DND-41 (cell line): ENCODE measurements around the gene POMT2.

Source experiments
- ATAC-seq: fragments of 200-7000 bp; cut with Tn5 transposase; 3 replicates; pipeline ENCODE4 v1.9.1; 2021; ENCODE audit warnings: low read depth; ENCODE audit not compliant: insufficient read depth
- DNase-seq: peaks from one replicate; pipeline ENCODE4 v3.0.0-alpha.2; 2020
- H2AFZ ChIP-seq: 2 replicates; pipeline ENCODE4 v1.6.0; 2012; ENCODE audit warnings: low read depth, low read length
- H3K27ac ChIP-seq: 2 replicates; pipeline ENCODE4 v1.5.1; 2012; ENCODE audit warnings: low read length, inconsistent platforms
- H3K27me3 ChIP-seq: fragments of 200-600 bp; sonication (generic); 2 replicates; pipeline ENCODE4 v1.6.0; 2012; ENCODE audit warnings: low read length, mild to moderate bottlenecking, inconsistent platforms; ENCODE audit not compliant: insufficient read depth, poor library complexity
- H3K36me3 ChIP-seq: 2 replicates; pipeline ENCODE4 v1.5.1; 2012; ENCODE audit warnings: low read length, inconsistent platforms; ENCODE audit not compliant: insufficient read depth
- H3K4me1 ChIP-seq: 2 replicates; pipeline ENCODE4 v1.5.1; 2012; ENCODE audit warnings: mild to moderate bottlenecking, low read length; ENCODE audit not compliant: insufficient read depth
- H3K4me2 ChIP-seq: 2 replicates; pipeline ENCODE4 v1.6.0; 2012; ENCODE audit warnings: mild to moderate bottlenecking, moderate library complexity, low read length, inconsistent platforms; ENCODE audit not compliant: insufficient read depth
- H3K4me3 ChIP-seq, 2 experiments: fragments of 200-600 bp in 1 of 2; shearing (Covaris generic) in 1 of 2; 2 replicates each; pipeline ENCODE4 v1.5.1; 2012 to 2016; ENCODE audit warnings: inconsistent platforms in 2 of 2, low read length in 2 of 2, mild to moderate bottlenecking in 2 of 2, low read depth in 1 of 2, moderate library complexity in 1 of 2
- H3K79me2 ChIP-seq: 2 replicates; pipeline ENCODE4 v1.6.0; 2012; ENCODE audit warnings: low read length, inconsistent platforms; ENCODE audit not compliant: insufficient read depth
- H3K9ac ChIP-seq: 2 replicates; pipeline ENCODE4 v1.6.0; 2012; ENCODE audit warnings: low read depth, mild to moderate bottlenecking, inconsistent platforms, low read length, moderate library complexity
- H3K9me3 ChIP-seq: 2 replicates; pipeline ENCODE4 v1.5.1; 2012; ENCODE audit warnings: low read length, moderate library complexity, mild to moderate bottlenecking, inconsistent platforms; ENCODE audit not compliant: insufficient read depth, severe bottlenecking
- H4K20me1 ChIP-seq: 2 replicates; pipeline ENCODE4 v1.6.0; 2012; ENCODE audit warnings: low read length; ENCODE audit not compliant: insufficient read depth
- EZH2 ChIP-seq: IDR thresholded peaks from 3 replicates; pipeline ENCODE4 v1.6.1; 2012; ENCODE audit warnings: borderline replicate concordance, low read depth, mild to moderate bottlenecking, moderate library complexity, low read length, inconsistent platforms; ENCODE audit not compliant: severe bottlenecking
- TF ChIP-seq, protein P1 (sequence below): IDR thresholded peaks from 2 replicates; pipeline ENCODE4 v1.5.1; 2012; ENCODE audit warnings: borderline replicate concordance, low read length, moderate library complexity, mild to moderate bottlenecking; ENCODE audit not compliant: poor library complexity, severe bottlenecking; ENCODE audit errors: extremely low read depth

Gene POMT2

DNA sequence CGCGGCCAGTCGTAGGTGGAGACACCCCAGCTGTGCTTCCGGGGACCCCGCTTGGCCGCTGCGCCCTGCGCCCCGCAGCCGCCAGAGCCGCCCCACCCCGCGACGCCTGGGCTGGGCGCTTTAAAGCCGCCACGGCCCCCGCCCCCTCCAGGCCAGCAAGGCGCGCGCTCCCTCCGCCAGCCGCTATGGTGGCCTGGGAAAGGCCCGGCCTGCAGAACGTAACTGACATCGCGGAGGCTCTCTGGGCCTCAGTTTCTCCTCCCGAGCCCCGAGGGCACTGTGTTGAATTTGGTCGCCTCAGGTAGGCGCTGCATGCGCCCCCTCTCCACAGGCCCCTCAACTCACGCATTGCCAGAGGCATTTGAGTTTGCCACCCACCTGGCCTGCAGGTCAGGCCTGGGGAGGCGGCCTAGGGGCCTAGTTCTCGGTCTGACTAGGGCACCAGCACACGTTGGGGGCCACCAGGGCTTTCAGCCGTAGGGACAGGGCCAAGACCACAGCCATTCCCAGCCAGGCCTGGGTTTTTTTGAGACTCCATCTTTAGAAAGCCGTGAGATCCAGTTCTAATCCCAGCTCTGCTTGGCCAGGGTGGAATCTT lies 49.5 kb downstream of the POMT2 start, which contains the start of gene NGB:
Gene NGB, minus strand, starts transcription at position 94 of the 598 bp plus-strand sequence. CDS start 269 bp downstream, outside the sequence.
- no peak within 1 kb of the TSS for H3K27ac ChIP-seq
- no peaks in the 10 kb centered on the region for H3K36me3 ChIP-seq
- TF ChIP-seq, protein P1, sequence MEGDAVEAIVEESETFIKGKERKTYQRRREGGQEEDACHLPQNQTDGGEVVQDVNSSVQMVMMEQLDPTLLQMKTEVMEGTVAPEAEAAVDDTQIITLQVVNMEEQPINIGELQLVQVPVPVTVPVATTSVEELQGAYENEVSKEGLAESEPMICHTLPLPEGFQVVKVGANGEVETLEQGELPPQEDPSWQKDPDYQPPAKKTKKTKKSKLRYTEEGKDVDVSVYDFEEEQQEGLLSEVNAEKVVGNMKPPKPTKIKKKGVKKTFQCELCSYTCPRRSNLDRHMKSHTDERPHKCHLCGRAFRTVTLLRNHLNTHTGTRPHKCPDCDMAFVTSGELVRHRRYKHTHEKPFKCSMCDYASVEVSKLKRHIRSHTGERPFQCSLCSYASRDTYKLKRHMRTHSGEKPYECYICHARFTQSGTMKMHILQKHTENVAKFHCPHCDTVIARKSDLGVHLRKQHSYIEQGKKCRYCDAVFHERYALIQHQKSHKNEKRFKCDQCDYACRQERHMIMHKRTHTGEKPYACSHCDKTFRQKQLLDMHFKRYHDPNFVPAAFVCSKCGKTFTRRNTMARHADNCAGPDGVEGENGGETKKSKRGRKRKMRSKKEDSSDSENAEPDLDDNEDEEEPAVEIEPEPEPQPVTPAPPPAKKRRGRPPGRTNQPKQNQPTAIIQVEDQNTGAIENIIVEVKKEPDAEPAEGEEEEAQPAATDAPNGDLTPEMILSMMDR, result no peak
- TF ChIP-seq EZH2, result no peak
- H3K9ac ChIP-seq, result no peak within 1 kb of the TSS
- DNase-seq, result no peak
- no peaks in the 10 kb centered on the region for H4K20me1 ChIP-seq
- ATAC-seq, result no peak
- H3K4me3 ChIP-seq, result no peak within 1 kb of the TSS
- H3K27me3 ChIP-seq, result no peaks in the 10 kb centered on the region
- peaks cover 19% of the 10 kb centered on the region for H3K4me1 ChIP-seq
- H3K79me2 ChIP-seq, result no peaks in the 10 kb centered on the region
- H3K4me2 ChIP-seq, result peak within 1 kb of the TSS; percentile 26; the same call in 1 of the 2 replicates
- no peaks in the 10 kb centered on the region for H3K9me3 ChIP-seq
- no peak within 1 kb of the TSS for H2AFZ ChIP-seq

DNA sequence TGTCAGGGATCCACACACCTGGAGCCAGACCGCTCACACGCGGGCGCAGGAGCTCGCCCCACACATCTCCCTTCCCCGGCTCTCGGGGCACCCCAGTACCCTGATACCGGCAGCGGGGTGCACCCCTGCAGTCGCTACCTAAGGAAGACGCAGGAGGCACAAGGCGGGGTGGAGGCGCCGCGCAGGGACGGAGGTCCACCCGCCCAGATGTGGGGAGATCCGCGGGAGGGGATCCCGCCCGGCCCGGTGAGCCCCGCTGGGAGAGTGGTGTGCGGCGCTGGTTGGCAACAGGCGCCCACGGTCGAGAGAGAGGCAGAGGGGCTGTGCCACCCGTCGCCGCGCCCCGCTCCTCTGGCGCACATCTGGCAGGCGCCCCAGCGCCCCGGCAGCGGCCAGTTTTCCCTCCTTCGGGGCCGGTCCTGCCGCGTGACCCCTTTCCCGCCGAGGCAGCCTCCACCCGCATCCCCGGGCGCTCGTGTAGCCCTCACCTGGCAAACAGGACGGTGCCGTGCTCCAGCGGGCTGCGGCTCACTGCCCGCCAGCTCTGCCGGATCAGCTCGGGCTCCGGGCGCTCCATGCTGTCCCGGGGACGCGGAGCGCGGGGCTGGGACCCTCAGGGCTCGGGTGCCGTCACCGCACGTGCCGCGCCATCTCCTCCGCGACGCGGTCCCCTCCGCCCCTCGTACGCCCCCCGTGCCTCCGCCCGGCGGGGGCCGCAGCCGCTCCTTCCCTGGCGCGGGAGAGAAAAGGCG lies 50.1 kb downstream of the POMT2 start:
- peaks cover 19% of the 10 kb centered on the region for H3K4me1 ChIP-seq
- H3K27ac ChIP-seq, result no peak overlapping the region
- H3K9ac ChIP-seq, result no peak overlapping the region
- H3K36me3 ChIP-seq, result no peaks in the 10 kb centered on the region
- no peaks in the 10 kb centered on the region for H3K79me2 ChIP-seq
- DNase-seq, result no peak
- H2AFZ ChIP-seq, result no peak overlapping the region
- ATAC-seq, result no peak
- peak overlapping the region; percentile 26; the same call in 1 of the 2 replicates for H3K4me2 ChIP-seq
- no peaks in the 10 kb centered on the region for H3K27me3 ChIP-seq
- H4K20me1 ChIP-seq, result no peaks in the 10 kb centered on the region
- TF ChIP-seq, protein P1, result no peak
- TF ChIP-seq EZH2, result no peak
- no peak overlapping the region for H3K4me3 ChIP-seq
- H3K9me3 ChIP-seq, result no peaks in the 10 kb centered on the region

DNA sequence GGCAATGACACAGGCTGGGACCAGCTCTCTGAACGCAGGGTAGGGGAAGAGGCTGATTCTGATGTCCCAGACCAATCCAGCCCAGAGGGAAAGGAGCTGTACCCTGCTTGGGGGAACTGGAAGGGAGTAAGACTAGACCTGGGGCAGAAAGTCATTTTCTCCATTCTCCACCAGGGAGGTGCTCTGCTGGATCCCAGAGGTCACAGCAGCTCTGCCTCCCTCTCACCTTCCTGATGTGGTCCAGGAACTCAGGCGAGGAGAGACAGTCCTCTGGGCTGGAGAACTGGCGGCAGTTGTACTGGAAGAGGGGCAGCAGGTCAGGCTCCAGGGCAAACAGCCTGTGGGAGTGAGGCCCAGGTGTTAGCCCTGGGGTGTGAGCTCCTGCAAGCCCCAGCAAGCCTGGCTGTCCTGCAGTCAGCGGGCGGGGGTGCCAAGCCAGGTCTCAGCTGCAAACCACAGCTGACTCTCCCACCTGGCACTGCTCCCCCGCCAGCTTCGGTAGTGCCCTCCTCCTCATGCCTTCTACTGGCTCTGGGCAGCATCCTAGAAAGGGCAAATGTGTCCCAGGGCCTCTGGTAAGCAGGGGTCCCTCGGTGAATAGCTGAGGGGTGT lies 51.6 kb downstream of the POMT2 start:
- Histone ChIP-seq H3K9ac (no peak overlapping the region), H3K27ac (no peak overlapping the region), H3K27me3 (no peaks in the 10 kb centered on the region), H3K4me1 (peaks cover 19% of the 10 kb centered on the region), H3K4me3 (no peak overlapping the region), H3K4me2 (no peak overlapping the region), H3K9me3 (no peaks in the 10 kb centered on the region), H3K36me3 (no peaks in the 10 kb centered on the region), H4K20me1 (0 out of 2 replicates have a peak, but pooled peaks cover 2% of the 10 kb centered on the region), H2AFZ (peak overlapping the region; percentile 33; the same call in 1 of the 2 replicates), H3K79me2 (no peaks in the 10 kb centered on the region)
- ATAC-seq (peak; percentile 70), DNase-seq (peak; percentile 54)
- TF ChIP-seq EZH2, result no peak
- TF ChIP-seq, protein P1, result no peak
